Stimulated activated CD4-positive, alpha-beta T cell treated with anti-CD3 and anti-CD28 coated beads, Interleukin-1b, Interleukin-23, amount 100 ng/mL, for 4 hours (primary cell): Measurements from ENCODE around the gene MPRIP.
A peak's percentile ranks its signal among the peaks of the same experiment; 100 is the strongest.
"Not testable (repeated sequence)": the region's sequence is repeated elsewhere in the genome, so short reads cannot be mapped to it uniquely, and the experiment has no call there.

ENCODE experiments used
- DNase-seq, 2 donors: peaks; one replicate each; pipeline ENCODE4 v3.0.0-alpha.2; 2020; ENCODE audit warnings: low read depth in 2 of 2

The MPRIP gene

GRCh38 chr17:17167356-17167755 lies 125.1 kb downstream of the MPRIP start:
- DNase-seq: no peak

GRCh38 chr17:17167986-17168385 lies 125.7 kb downstream of the MPRIP start:
- no peak for DNase-seq

- no peak for DNase-seq
Measured at GRCh38 chr17:17168401-17168800, 126.1 kb downstream of the MPRIP start.

GRCh38 chr17:17169396-17169795 lies 127.1 kb downstream of the MPRIP start:
- DNase-seq: no peak

- DNase-seq: no peak
Measured at GRCh38 chr17:17170346-17170985, 128.2 kb downstream of the MPRIP start.

GRCh38 chr17:17171186-17171585 lies 128.9 kb downstream of the MPRIP start:
- no peak for DNase-seq

- no peak for DNase-seq
Measured at GRCh38 chr17:17172001-17172939, 130.0 kb downstream of the MPRIP start.

GRCh38 chr17:17172990-17173389 lies 130.7 kb downstream of the MPRIP start:
- no peak for DNase-seq

- DNase-seq: no peak
Measured at GRCh38 chr17:17173921-17174320, 131.7 kb downstream of the MPRIP start.

- DNase-seq: no peak
Measured at GRCh38 chr17:17175340-17175739, 133.1 kb downstream of the MPRIP start.

- no peak for DNase-seq
Measured at GRCh38 chr17:17175917-17176316, 133.7 kb downstream of the MPRIP start.

GRCh38 chr17:17176341-17176740 lies 134.1 kb downstream of the MPRIP start:
- no peak for DNase-seq

GRCh38 chr17:17177176-17177575 lies 134.9 kb downstream of the MPRIP start:
- DNase-seq: no peak

GRCh38 chr17:17179371-17179827 lies 137.1 kb downstream of the MPRIP start:
- DNase-seq: no peak

- DNase-seq: no peak
Measured at GRCh38 chr17:17180141-17180603, 137.9 kb downstream of the MPRIP start.

- no peak for DNase-seq
Measured at GRCh38 chr17:17180741-17181525, 138.7 kb downstream of the MPRIP start.

GRCh38 chr17:17181666-17182597 lies 139.7 kb downstream of the MPRIP start:
- peak in 1 of 2 donors; percentile 30 for DNase-seq

- no peak for DNase-seq
Measured at GRCh38 chr17:17182598-17183136, 140.4 kb downstream of the MPRIP start.

GRCh38 chr17:17183744-17184143 lies 141.5 kb downstream of the MPRIP start:
- DNase-seq: no peak

GRCh38 chr17:17184985-17185757 lies 142.9 kb downstream of the MPRIP start:
- not testable (repeated sequence) for DNase-seq
